GM19463 (cell line): ENCODE measurements around the gene TOLLIP.

Experiments
- ATAC-seq: cut with Tn5 transposase; IDR thresholded peaks from one replicate; pipeline ENCODE4 v1.9.1; 2021; ENCODE audit warnings: mild to moderate bottlenecking, moderate library complexity; ENCODE audit not compliant: unreplicated experiment

Gene TOLLIP

GRCh38 chr11:1300121-1300520, 9.3 kb downstream of the TOLLIP start:
- no peak for ATAC-seq

GRCh38 chr11:1299621-1300020, 9.8 kb downstream of the TOLLIP start:
- ATAC-seq = no peak

DNA sequence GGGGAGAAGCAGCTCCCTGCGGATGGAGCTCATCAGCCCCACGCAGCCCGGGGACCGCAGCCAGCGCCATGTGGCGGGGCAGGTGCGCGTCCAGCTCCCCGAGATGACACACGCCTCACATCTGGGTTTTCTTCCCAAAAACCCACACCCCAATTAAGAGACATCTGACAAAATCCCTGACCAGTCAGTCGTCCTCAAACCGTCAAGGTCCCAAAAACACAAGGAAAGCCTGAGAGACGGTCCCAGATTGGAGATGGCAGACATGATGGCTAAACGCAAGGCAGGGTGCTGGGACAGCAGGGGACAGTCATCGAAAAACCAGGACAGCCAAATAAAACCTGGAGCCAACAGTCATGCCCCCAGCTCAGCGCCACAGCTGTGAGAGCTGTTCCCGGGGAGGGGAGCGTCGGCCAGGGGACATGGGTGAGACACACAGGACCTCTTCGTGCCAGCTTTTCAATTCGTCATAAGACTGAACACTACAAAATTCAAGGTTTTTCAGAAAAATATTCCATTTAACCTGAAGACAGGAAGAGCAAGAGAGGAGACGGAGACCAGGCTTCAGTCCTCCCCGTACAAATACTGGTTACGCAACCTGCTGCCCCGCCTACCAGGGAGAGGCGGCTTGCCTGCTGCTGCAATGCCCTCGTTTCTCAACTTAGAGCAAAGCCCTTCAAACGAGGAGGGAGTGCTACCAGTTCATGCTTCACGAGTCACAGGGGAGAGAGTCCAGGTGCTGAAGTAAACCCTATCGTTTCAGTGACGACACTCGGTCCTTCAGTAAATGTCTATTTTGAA, 10.5 kb downstream of the TOLLIP start:
- no peak for ATAC-seq

DNA sequence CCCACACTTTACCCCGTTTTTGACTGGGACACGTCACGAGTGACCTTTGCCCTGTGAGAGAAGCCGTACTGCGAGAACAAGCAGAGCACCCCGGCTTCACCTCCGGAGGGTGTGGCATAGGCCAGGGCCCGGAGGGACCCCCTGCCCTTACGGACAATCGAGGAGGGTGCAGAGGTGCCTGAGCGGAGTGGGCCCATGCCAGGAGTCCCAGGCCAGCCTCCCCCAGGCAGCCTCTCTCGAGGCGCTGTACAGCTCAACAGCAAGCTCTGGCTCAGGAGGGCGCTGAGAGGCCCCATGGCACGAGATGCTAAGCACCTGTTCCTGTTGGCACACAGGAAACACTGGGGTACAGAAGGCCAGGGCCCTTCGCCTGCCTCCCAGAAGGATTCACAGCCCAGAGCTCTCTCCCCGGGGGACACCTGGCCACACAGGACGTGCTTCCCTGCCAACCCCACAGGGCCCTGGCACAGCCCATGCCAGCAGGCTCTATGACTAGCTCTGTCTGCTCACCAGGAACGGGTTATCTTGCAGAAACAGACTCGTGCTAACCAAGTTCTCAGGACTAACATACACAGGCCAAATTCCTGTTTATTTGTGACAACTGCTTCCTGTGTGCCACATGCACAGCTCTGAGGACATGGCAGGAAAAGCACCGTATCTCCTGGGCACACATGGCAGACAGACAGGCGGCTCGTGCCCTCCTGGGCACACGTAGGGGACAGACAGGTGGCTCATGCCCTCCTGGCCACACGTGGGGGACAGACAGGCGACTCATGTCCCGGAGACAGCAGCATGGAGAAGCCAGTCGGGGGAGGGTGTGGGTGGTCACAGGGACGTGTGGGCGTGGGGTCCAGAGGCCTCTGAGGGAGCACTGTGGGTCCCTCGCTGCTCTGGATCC, 11.6 kb downstream of the TOLLIP start:
- ATAC-seq = no peak

- no peak for ATAC-seq
These were observed 12.3 kb downstream of the TOLLIP start for GRCh38 chr11:1297011-1297575.

GRCh38 chr11:1296287-1296686, 13.1 kb downstream of the TOLLIP start:
- no peak for ATAC-seq

DNA sequence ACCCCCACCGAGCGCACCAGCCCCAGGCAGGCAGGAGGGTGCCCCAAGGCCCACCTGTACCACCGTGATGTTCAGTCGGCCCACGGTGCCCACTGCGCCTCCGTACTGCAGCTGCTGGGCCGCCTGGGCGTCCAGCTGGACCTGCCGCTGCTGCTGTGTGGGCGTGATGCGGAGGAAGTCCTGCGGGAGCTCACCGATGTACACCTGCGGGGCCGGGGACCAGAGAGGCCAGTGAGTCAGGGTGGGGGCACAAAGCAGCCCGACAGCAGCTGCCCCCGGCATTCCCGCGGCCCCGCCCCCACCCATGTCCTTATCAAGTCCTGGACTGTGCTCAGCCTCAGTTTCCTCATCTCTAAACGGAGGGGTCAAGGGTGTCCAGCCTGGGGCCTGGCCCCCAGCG, 13.8 kb downstream of the TOLLIP start:
- ATAC-seq = no peak

DNA sequence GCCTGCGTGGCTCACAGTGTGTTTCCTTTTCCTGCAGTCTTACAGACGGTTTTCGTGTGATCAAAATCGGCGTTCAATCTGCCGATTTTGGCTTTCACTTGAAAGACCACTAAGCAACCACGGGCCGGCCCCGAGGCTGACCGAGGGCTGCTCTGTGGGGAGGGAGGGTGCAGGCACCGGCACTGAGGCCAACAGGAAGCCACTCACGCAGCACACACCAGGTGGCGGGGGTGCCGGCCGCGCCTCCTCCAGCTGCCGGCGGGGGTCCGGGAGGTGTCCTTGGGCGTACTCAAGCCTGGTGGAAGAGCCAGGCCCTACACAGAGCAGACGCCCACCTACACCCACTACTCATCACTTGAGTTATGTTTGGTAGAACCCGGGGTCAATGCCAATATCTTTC, 14.3 kb downstream of the TOLLIP start:
- ATAC-seq = no peak

DNA sequence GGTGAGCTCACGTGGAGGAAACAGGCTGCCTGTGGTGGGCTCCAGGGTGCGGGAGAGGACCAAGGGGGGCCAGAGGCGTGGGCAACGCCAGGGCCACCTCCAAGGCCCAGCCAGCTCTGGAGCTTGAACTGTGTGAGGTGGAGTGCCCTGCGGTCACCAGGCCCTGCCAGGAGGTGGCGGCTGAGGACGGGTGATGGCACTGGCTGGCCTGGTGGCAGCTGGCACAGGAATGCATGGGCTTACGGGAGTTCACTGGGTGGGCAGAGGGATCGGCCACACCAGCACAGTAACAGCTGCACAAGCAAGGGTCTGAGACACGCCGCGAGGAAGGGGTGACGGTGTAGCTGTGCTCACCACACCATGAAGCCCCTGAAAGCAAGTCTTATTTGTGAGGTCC, 15.8 kb downstream of the TOLLIP start:
- ATAC-seq = no peak

DNA sequence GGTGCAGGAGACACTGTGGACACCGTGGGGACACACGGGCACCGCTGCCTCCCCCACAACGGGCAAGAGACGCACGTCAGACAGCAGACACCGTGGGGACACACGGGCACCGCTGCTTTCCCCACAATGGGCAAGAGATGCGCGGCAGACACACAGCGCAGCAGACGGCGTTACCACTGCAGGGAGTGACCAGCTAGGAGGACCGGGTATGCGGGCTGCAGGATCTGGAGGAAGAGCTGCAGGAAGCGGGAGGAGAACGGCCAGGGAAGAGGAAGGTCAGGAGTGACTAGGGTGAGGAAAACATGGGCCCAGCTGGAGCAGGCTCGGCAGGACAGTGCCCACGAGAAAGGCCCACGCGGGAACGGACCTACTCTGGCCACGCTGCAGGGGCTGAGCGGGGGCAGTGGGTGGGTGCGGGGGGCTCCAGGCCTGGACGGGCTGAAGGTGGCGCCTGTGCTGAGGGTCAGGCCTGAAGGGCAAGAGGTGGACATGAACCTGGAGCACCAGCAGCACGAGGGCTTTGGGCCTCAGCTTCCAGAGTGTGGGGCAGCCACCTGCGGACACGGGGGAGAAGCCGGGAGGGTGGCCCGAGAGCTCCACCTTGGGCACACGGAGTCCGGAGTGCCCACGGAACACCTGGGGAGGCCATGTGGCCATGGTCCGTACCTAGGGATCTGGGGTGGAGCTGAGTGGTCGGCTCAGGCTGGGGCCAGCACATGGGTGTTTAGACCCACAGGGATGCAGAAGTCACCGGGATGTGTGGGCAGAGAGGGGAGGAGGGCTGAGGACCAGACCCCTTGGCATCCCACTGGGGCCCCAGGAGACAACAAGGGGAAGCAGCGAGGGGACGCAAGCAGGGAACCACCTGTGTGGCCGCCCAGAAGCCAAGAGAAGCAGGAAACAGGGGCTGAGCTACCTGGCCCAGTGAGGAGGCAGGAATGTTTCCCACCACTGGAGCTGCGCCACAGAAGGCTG, 16.5 kb downstream of the TOLLIP start:
- ATAC-seq = no peak

DNA sequence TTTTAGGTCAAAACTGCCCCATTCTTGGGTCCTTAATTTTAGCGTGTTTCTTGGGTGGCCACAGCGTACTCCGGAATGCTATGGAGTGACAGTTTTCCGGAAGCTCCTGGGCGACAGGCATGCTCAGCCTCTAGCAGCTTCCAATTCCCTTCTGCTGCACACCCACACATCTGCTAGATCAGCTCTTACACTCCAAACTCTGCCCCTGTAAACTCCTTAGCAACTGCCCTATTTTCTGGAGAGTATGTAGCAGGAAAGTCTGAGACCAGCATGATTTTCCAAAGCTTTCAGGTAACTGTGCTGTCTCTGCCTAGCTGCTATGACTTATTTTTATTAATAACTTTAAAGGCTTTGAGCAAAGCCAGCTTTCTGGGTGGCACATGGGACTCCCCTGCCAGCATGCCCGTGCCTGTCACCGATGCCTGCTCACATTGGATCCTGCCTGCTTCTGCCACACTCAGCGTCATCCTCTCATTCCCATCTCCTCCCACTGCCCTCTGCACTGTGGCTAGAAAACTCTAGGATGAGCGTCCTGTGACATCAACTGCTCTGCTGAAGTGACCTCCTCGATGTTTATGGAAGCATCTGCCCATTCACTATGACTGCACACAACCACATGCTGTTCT, 17.3 kb downstream of the TOLLIP start:
- ATAC-seq = no peak

GRCh38 chr11:1291295-1292017, 18.0 kb downstream of the TOLLIP start:
- ATAC-seq = no peak

DNA sequence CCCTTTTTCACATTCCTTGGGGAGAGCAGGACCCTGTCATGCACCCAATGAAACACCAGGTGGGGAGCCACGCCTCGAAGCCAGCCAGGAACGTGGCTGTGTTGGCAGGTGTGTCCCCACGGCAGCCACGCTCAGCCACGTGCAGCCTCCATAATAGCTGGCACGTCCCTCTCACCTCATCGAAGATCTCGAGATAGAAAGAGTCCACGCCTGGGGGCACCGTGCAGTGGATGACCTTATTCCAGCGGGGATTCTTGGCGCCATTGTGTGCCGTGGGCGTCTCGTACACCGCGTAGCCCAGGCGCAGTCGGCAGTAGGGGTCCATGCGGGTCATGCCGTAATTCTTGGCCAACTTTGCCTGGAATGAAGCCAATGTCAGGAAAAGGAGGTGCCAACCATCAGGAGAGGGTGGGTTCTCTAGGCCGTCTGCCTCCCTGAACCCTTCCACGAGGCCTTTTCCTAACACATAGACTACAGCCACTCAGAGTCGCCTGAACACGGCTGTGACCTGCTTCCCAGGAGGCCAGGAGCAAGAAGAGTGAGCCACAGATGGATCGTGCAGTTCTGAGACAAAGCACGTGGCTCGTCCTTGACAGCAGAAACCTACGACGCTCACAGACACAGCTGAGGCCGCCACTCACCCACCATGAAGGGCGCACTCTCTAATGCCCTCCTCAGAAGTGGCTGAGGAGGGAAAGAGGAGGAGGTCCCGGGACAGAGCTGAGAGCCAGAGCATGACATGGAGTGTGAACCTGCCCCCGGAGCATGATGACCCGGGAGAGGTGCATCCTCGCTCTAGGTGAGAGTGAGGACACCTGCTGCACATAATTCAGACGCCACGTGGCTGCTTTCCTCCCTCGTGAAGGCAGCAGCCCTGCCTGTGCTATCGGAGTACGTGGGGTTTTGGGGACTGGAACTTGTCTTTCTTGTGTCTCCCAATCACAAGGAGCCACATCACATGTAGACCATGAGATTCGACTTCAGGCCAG, 19.1 kb downstream of the TOLLIP start:
- ATAC-seq = no peak

GRCh38 chr11:1289211-1289935, 20.1 kb downstream of the TOLLIP start:
- ATAC-seq = no peak

GRCh38 chr11:1288426-1289151, 20.8 kb downstream of the TOLLIP start:
- no peak for ATAC-seq

- ATAC-seq = no peak
These were observed 21.5 kb downstream of the TOLLIP start for GRCh38 chr11:1287928-1288327.

DNA sequence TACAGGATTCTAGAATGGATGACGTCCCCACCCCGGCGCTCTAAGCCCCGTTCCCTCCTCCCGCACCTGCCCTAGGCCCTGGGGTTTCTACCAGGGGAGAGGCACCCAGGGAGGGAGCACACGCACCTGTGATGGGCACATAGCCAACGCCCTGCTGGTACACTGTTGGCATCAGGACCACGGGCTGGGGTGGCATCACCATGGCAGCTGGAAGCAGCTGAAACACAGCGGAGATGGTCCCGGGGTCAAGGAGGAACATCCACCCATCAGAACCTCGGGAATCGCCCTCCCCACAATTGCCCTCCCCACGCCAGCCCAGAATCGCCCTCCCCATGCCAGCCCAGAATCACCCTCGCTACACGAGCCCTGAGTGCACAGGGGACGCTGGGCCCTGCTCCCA, 23.6 kb downstream of the TOLLIP start:
- ATAC-seq = no peak
